SK-N-MC (cell line): ENCODE data around the gene LYSMD4.

Experiments used
- DNase-seq: peaks from one replicate; pipeline ENCODE4 v3.0.0-alpha.2; 2011; ENCODE audit warnings: low read depth, low spot score
- H3K27ac ChIP-seq: fragments of 200-600 bp; sonication (generic); 2 replicates; pipeline ENCODE4 v1.5.1; 2016; ENCODE audit warnings: mixed run types
- H3K36me3 ChIP-seq: fragments of 200-600 bp; sonication (generic); 2 replicates; pipeline ENCODE4 v1.6.1; 2017; ENCODE audit warnings: antibody characterized with exemption, low read length, mixed read lengths; ENCODE audit not compliant: insufficient read depth
- H3K4me3 ChIP-seq: fragments of 200-600 bp; sonication (generic); 2 replicates; pipeline ENCODE4 v1.5.1; 2016
- H3K9ac ChIP-seq: fragments of 200-600 bp; sonication (generic); 2 replicates; pipeline ENCODE4 v1.8.0; 2017; ENCODE audit warnings: mixed run types, mixed read lengths; ENCODE audit not compliant: insufficient read length
- H3K9me3 ChIP-seq: fragments of 200-600 bp; sonication (generic); 2 replicates; pipeline ENCODE4 v1.6.1; 2017; ENCODE audit warnings: low read depth, mild to moderate bottlenecking, antibody characterized with exemption, low read length, moderate library complexity, mixed read lengths
- EZH2 ChIP-seq: fragments of 200-600 bp; sonication (generic); IDR thresholded peaks from one replicate; pipeline ENCODE4 v1.6.1; 2017; ENCODE audit warnings: antibody characterized with exemption
- FOXP2 ChIP-seq: optimal IDR thresholded peaks from 2 replicates; pipeline ENCODE3; 2011; ENCODE audit warnings: mild to moderate bottlenecking, moderate library complexity; ENCODE audit not compliant: insufficient read depth; ENCODE audit errors: extremely low read length, control extremely low read depth
- POLR2AphosphoS5 ChIP-seq: IDR thresholded peaks from 2 replicates; pipeline ENCODE4 v1.6.1; 2012; ENCODE audit warnings: mild to moderate bottlenecking, low read depth, low read length, borderline replicate concordance

Gene LYSMD4

DNA sequence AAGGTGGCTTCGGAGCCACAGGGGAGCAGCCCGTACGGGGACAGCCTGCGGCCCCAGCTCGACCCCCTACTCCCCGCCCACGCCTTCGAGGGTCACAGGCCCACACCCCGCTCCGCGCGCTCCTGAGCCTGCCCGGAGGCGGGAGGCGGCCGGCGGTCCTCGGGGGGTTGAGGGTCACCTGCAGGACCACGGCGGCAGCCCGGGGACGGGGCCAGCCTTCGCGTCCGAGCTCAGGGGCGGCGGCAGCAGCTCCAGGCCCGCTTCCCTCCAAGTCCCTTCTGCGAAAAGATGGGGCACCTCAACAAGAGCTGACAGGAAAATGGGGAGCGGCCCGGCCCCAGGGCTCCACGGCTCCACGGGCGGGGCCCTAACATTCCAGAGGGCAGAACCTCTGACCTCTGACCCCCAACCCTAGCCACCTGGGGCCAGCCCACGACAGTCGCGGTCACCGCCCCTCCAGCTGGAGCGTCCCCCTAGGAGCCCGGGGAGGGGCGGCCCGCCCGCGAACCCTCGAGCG lies 428 bp downstream of the LYSMD4 start:
- TF ChIP-seq FOXP2 (no peak), POLR2AphosphoS5 (no peak), EZH2 (no peak)
- Histone ChIP-seq H3K9me3 (no peaks in the 10 kb centered on the region), H3K4me3 (peak overlapping the region; percentile 86), H3K36me3 (no peaks in the 10 kb centered on the region), H3K9ac (peak overlapping the region; percentile 49), H3K27ac (no peak overlapping the region)
- no peak for DNase-seq

DNA sequence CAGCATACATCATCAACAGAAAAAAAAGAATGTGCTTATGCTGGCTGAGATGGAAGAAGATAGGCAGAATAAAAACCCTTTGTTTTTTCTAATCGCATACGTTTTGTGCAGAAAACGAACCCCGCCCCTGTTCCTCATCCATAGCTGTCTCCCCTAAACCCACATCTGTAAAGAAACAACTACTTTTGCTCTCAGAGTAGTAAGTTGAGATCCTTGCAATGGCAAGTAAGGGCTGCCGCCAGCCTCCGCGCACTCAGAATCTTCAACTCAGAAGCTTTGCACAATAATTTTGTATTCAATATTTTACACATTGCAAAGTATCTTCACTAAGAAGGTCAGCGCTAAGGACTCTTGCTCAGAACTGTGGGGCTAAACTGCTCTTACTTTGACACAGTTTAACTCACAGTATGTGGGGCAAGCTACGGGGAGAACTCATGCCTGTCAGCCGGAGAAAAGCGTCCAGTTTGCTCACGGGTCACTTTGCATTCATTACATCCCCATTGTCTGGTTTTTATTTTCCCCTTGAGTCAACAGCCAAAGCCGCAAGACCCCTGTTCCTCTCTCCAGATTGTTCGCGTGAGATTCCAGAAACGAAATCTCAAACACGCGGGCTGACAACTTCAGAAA lies 1.0 kb downstream of the LYSMD4 start:
- TF ChIP-seq EZH2 (no peak), POLR2AphosphoS5 (no peak), FOXP2 (no peak)
- DNase-seq = no peak
- Histone ChIP-seq H3K9ac (peak overlapping the region; percentile 49), H3K4me3 (peak overlapping the region; percentile 86), H3K36me3 (no peaks in the 10 kb centered on the region), H3K27ac (no peak overlapping the region), H3K9me3 (no peaks in the 10 kb centered on the region)

DNA sequence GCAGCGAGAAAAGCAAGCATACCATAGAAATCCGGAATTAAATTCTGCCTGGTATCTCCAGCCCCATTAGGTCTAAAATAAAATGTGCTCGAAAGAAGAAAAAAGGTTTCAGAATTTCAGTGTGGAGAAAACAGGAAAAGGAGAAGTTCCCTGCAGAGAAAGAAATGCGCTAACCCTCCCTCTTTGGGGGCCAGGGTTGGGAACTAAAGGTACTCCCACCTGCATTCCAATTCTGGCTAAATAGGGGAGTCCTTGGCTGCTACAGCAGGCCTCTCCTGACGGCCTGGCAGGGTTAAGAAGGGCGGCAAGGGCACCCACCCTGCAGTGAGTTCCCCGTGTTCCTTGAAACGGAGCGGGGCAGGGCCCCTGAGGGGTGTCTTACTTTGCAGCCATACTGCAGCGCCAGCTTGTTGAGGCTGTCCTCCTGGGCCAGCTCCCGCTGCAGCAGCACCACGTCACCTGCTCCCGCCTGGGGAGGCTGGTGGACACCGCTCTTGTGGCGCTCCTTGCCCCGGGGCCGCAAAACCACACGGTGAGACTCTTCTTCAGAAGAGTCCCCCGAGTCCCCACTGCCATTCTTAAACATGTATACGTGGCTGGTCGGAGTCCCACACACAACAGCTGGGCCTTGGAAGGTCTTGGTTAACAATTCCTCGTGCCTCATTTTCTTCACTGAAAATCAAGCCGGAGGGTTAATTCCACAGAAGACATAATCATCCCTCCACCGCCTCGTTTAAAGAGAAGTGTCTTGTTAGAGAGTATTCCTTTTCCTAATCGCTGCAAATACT lies 1.7 kb downstream of the LYSMD4 start:
- no peaks in the 10 kb centered on the region for H3K36me3 ChIP-seq
- no peak overlapping the region for H3K27ac ChIP-seq
- TF ChIP-seq POLR2AphosphoS5 (no peak), FOXP2 (no peak), EZH2 (no peak)
- no peak for DNase-seq
- H3K9ac ChIP-seq = peak overlapping the region; percentile 28
- peak overlapping the region; percentile 86 for H3K4me3 ChIP-seq
- no peaks in the 10 kb centered on the region for H3K9me3 ChIP-seq

DNA sequence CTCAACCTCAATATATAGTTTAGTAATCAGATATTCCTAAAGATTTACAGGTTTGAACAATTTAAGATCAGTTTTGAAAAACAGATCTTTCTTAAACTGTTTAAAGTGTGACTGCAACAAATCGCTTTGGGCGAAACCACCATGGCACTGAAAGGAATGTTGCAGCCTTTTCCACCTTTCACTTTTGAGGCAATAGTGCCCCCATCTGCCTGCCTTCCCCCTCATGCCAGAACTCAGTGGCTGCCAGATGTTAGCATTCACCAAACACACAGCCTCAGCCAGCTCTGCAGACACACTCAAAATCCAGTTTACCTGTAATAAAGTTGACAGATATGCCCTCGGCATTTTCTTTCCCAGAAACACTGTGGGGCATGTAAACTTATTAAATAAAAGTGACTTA lies 3.3 kb downstream of the LYSMD4 start:
- peak; percentile 37 for DNase-seq
- no peak overlapping the region for H3K9ac ChIP-seq
- no peaks in the 10 kb centered on the region for H3K36me3 ChIP-seq
- TF ChIP-seq FOXP2 = no peak
- no peak for TF ChIP-seq POLR2AphosphoS5
- no peak for TF ChIP-seq EZH2
- H3K4me3 ChIP-seq = no peak overlapping the region; the same call in 1 of the 2 replicates
- no peak overlapping the region for H3K27ac ChIP-seq
- H3K9me3 ChIP-seq = no peaks in the 10 kb centered on the region

DNA sequence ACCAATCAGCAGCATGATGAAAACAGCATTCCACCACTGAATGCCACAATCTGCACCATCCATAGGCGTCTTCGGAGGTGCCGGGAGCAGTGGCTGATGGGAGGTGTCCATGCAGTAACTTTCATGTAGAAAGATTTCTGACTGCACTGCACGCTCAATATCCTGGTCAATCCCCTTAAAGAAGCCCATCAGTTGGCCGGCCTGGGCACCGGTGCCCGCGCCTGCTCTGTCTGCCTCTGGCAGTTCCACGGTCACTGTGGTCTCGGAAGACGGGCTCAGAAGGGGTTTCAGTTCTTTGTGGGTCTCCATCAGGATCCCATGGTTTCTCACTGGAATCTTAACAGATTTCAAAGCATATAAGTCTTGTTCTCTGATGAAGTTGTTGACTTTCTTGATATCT lies 3.9 kb downstream of the LYSMD4 start:
- DNase-seq = no peak
- Histone ChIP-seq H3K27ac (no peak overlapping the region), H3K9ac (no peak overlapping the region), H3K9me3 (no peaks in the 10 kb centered on the region), H3K36me3 (no peaks in the 10 kb centered on the region), H3K4me3 (no peak overlapping the region)
- TF ChIP-seq FOXP2 (no peak), EZH2 (no peak), POLR2AphosphoS5 (no peak)

DNA sequence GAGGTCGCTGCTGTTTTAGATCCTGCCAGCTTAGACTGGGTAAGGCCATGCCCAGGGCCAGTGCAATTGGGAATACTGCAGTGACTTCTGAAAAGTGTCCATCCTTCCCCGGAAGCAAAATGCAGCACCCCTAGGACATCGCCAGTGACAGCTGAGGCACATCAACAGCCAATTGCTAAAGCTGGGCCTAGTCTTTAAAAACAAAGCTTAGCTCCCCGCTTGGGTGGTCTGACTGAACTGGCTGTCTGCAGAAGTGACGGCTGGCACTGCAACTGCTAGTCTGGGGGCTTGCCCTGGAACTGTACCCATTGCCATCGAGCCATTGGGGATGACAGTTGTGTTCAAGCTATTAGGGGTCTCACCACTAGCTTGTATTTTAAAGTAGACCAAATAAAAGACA lies 4.3 kb downstream of the LYSMD4 start:
- no peak overlapping the region for H3K9ac ChIP-seq
- no peak overlapping the region for H3K4me3 ChIP-seq
- TF ChIP-seq EZH2 = no peak
- no peak for TF ChIP-seq FOXP2
- no peak for TF ChIP-seq POLR2AphosphoS5
- H3K27ac ChIP-seq = no peak overlapping the region
- H3K9me3 ChIP-seq = no peaks in the 10 kb centered on the region
- H3K36me3 ChIP-seq = no peaks in the 10 kb centered on the region
- DNase-seq = no peak

DNA sequence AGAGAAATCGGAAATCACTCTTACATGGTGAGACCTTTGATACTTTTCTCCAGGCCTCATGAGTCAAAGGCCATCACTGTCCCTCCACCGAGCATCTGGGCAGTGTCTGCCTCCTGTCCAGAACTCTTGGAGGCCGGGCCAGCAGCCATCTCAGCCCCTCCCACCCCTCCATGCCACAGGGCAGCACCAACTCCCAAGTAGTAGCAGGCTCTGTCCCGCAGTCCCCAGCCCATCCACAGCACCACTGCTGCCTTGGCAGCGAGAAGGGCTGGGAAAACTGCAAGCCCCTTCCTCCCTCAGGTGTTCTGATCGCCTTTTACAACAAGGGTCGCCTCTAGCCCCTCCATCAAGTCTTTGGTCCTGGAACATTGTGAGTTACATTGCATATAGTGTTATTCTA lies 5.5 kb downstream of the LYSMD4 start:
- no peaks in the 10 kb centered on the region for H3K9me3 ChIP-seq
- no peak for DNase-seq
- H3K27ac ChIP-seq = no peak overlapping the region
- no peak overlapping the region for H3K4me3 ChIP-seq
- TF ChIP-seq FOXP2 = no peak
- no peak overlapping the region for H3K9ac ChIP-seq
- H3K36me3 ChIP-seq = no peaks in the 10 kb centered on the region

DNA sequence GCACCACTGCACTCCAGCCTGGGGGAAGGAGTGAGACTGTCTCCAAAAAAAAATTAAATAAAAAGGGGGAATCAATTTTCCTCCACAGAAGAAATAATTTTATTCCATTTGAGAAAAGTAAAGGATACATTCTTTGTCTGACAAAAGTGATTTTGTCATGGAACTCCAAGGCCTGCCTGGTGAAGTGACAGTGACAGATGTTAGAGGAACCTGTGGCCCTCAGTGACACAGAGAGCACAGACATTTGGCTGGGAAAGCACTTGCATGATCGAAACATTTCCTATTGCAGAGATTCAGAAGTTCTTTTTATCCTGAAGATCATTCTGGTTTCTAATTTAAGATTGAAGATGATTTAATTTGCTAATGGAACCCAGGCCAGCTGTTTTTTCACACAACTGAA lies 5.9 kb downstream of the LYSMD4 start:
- H3K9me3 ChIP-seq = no peaks in the 10 kb centered on the region
- no peak for TF ChIP-seq POLR2AphosphoS5
- TF ChIP-seq FOXP2 = no peak
- TF ChIP-seq EZH2 = no peak

DNA sequence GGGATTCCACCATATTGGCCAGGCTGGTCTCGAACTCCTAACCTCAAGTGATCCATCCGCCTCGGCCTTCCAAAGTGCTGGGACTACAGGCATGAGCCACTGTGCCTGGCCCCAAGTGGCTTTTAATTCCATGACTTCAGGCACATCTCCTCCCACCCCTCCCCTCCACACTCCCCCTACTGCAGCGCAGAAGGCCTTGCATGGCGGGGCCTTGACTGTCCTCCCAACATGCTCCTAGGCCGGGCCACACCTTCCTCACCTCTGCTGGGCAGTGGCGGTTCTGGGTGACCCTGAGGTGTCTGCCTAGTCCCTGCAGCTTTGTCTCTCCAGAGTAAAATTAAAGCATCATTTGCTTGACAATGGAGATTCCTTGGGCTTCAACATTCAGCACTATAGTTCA lies 6.9 kb downstream of the LYSMD4 start:
- Histone ChIP-seq H3K9ac (no peak overlapping the region), H3K4me3 (no peak overlapping the region), H3K9me3 (no peaks in the 10 kb centered on the region), H3K27ac (no peak overlapping the region), H3K36me3 (no peaks in the 10 kb centered on the region)
- no peak for TF ChIP-seq EZH2
- TF ChIP-seq FOXP2 = no peak
- no peak for TF ChIP-seq POLR2AphosphoS5
- no peak for DNase-seq

More for the DNA sequence above, 5.9 kb downstream of the LYSMD4 start:
- H3K27ac ChIP-seq = no peak overlapping the region
- H3K9ac ChIP-seq = no peak overlapping the region
- no peak overlapping the region for H3K4me3 ChIP-seq
- no peaks in the 10 kb centered on the region for H3K36me3 ChIP-seq
- no peak for DNase-seq
